GM21717 (cell line): ENCODE measurements around the gene PEBP1.
"Not testable (repeated sequence)": the region's sequence is repeated elsewhere in the genome, so short reads cannot be mapped to it uniquely, and the experiment has no call there.

Experiments used
- ATAC-seq: cut with Tn5 transposase; IDR thresholded peaks from one replicate; pipeline ENCODE4 v1.9.1; 2021; ENCODE audit warnings: mild to moderate bottlenecking, moderate library complexity; ENCODE audit not compliant: unreplicated experiment

The PEBP1 gene

DNA sequence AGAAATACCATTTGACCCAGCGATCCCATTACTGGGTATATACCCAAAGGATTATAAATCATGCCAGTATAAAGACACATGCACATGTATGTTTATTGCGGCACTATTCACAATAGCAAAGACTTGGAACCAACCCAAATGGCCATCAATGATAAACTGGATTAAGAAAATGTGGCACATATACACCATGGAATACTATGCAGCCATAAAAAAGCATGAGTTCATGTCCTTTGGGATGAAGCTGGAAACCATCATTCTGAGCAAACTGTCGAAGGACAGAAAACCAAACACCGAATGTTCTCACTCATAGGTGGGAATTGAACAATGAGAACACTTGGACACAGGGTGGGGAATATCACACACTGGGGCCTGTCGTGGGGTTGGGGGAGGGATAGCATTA is 6.5 kb upstream of the PEBP1 start:
- not testable (repeated sequence) for ATAC-seq

DNA sequence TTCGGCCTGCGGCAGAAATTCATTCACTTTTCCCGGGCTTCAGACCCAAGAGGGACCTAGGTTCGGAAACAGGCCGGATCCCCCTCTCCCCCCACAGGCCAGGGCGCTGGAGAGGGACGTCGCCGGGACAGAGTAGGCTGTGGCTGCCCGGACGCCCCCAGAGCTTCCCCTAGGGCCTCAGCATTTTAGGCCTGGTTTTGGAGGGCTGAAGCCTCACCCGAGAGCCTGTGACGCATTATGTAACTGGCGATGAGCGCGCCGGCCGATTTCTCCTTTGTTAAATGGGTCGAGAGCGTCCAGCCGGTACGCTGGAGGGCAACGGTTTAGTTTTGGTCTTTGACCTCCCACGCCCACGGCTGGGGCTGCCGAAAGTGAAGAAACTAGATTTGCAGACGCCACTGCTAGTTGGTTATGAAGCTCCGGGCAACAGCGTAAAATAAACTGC is 657 bp downstream of the PEBP1 start:
- peak; percentile 33 for ATAC-seq

DNA sequence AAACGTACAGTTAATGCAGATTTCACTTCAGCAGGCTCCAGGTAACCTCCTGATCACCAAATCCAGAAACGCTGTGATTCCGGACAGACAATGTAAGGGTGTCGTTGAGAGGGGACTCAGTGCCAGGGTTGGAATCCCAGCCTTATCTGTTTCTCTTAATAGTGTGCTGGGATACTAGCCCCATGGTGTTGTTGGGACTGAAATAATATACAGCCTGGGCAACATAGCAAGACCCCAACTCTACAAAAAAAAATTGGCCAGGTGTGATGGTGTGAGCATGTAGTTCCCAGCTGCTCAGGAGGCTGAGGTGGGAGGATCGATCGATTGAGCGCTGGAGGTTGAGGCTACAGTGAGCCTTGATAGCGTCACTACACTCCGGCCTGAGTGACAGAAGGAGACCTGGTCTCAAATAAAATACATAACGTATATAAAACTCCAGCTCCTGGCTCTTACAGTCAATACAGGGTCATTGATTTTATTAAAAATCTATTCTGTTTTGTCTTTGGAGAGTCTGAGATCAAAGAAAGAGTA is 1.3 kb downstream of the PEBP1 start:
- ATAC-seq = no peak

DNA sequence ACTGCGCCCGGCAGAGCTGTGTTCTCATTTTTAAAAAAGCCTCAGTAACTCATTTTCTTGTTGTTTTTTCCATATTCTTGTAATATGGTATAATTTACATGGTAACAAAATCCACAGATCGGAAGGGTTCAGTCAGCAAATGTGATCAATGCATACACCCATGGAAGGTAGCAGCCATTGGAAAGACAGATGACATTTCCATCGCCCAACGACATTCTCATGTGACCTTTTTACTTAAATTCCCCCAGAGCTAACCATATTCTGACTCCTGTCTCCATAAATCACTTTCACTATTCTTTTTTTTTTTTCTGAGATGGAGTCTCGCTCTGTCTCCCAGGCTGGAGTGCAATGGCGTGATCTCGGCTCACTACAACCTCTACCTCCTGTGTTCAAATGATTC is 4.9 kb downstream of the PEBP1 start:
- ATAC-seq = no peak

DNA sequence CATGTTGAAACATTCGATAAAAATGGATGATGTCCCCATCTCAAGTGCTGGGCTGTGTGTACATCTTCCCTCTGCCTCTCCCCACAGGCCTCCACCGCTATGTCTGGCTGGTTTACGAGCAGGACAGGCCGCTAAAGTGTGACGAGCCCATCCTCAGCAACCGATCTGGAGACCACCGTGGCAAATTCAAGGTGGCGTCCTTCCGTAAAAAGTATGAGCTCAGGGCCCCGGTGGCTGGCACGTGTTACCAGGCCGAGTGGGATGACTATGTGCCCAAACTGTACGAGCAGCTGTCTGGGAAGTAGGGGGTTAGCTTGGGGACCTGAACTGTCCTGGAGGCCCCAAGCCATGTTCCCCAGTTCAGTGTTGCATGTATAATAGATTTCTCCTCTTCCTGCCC is 8.6 kb downstream of the PEBP1 start:
- no peak for ATAC-seq

DNA sequence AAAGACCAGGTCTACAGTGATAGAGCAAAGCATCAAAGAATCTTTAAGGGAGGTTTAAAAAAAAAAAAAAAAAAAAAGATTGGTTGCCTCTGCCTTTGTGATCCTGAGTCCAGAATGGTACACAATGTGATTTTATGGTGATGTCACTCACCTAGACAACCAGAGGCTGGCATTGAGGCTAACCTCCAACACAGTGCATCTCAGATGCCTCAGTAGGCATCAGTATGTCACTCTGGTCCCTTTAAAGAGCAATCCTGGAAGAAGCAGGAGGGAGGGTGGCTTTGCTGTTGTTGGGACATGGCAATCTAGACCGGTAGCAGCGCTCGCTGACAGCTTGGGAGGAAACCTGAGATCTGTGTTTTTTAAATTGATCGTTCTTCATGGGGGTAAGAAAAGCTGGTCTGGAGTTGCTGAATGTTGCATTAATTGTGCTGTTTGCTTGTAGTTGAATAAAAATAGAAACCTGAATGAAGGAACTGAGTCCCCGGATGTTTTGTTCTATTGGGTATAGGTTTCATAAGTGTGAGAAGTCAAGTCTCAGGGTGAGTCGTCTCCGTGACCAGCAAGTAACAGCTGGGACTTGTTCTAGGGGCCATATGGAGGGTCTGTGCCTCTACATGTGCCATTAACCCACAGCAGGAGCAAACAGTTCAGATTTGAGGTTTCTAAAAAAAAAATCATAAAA is 9.3 kb downstream of the PEBP1 start:
- ATAC-seq = peak; percentile 57

DNA sequence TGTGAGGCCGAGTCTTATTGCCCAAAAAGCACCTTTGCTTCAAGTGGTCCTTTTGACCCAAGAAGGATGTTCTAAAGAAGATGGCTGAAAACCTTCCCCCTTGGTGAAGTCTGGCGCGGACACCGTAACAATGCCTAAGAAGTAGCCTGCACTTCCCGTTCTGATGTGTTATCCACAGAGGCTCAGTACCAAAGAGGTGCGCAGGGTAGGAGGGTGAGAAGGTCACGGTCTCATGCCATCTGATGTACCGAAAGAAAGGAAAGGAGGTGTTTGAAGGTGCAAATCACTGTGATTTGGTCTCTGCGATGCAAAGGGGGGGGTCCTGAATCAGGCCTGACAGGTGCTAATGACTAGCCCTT is 9.9 kb downstream of the PEBP1 start:
- ATAC-seq = no peak

DNA sequence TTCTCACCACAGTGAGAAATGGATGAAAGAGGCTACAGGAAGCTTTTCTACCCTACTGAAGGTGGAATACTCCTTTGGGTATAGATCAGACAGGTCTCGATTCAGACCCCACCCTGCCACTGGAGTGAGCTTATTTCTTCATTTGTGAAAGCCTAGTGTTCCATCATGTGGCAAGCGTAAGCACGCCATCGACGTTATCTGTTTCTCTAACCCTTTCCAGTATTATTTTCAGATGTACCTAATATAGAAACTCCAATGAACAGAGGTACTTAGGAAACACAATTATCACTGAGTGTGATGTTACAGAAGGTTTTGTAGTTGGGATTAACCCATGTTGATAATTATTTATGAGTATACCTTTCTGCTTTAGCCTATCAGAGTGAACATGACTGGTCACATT is 12.4 kb downstream of the PEBP1 start:
- no peak for ATAC-seq

DNA sequence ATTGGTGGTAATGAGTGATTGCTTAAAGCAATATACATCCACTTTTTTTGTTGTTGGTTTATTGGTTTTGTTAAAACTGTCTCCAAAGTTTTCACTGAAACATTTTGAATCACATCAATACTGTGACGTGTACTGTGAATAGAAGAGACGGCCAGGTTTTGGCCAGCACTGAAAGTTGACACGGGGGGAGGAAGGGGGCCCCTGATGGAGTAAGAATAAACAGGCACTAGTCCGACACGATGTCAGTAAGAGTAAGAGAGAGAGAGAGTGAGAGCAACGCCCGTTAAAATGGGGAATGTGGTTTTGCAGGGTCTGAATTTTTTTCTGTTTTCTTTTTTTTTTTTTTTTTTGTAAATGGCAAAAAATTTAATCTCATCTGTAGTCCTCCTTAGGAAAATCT is 14.7 kb downstream of the PEBP1 start:
- no peak for ATAC-seq

DNA sequence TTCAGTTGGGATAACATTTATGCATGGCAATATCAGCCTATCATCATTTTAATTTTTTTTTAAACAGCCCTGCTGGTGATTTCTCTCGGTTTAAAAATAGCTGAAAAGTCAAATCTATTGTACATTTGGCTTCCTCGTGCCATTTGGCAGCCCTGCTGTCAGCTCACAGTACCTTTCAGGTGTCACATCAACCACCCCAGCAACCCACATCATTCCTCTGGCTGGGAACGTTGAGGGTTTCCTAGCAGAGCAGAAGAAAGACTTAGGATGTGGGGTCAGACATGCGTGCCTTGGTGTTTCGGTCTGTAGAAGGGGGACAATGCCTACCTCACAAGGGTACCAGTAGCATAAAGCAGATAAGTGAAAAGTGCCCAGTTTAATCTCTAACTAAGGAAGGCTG is 15.8 kb downstream of the PEBP1 start:
- no peak for ATAC-seq

DNA sequence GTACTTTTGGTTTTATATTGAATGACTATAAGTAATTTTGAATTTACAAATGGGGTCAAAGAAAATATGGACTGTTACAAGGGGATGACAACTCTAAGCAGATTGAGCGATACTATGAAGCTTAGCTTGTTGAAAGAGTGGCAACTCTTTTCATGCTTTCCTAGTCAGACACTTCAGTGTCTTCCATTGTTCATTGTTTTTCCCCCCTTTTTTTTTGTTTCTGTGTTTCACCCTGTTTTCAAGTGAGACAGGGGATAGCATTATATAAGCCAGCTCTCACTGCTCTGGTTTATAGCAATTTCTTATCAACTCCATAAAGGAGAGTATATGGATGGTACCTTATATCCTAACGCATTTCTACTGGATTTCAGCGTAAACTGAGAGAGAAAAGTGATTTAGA is 24.6 kb downstream of the PEBP1 start:
- ATAC-seq = no peak

DNA sequence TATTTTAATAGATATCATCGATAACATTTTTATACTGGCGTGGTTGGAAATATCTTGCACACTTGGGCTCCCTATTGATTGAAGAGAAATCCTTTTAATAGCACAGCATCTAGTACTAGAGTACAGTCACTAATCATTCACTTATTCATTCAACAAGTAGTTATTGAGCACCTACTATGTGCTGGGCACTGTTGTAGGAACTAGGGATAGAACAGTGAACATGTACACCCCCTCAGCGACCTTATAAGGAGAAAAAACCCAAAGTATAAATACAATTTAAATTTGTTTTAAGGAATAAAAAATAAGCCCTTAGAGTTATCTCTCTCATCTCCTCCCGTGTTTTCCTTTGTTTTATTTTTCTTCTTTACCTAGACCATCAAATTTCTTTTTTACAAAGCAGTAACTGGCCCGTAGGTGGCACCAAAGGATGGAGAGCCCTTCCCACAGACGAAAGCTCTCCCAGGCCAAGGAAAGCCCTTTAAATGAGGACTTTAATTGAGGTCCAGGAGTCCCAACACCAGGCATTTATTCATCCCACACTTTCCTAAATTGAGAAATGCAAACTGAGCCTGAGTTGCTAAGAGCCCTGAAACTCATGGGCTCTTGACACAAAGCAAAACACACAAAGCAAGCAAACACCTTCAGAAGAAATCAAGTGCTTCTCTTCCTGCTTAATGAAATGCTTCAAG is 29.0 kb downstream of the PEBP1 start:
- no peak for ATAC-seq

DNA sequence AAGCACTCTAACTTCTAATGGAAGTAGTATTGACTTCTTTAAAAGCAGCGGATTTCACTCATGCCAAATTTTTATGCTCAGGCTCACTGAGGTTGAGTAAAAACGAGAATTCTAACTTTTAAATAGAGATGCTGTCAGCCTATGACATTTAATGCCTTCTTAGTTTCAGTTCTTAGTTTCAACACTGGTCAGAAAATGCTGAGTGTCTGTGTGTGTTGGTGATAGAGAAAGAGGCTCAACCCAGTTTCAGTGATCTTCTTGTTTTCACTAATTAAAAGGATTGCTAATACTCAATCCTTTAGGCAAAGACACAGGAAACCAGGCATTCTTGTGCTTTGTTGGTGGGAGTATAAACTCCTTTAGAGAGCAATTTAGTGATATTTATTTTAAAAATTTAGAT is 31.0 kb downstream of the PEBP1 start:
- ATAC-seq = peak; percentile 98

DNA sequence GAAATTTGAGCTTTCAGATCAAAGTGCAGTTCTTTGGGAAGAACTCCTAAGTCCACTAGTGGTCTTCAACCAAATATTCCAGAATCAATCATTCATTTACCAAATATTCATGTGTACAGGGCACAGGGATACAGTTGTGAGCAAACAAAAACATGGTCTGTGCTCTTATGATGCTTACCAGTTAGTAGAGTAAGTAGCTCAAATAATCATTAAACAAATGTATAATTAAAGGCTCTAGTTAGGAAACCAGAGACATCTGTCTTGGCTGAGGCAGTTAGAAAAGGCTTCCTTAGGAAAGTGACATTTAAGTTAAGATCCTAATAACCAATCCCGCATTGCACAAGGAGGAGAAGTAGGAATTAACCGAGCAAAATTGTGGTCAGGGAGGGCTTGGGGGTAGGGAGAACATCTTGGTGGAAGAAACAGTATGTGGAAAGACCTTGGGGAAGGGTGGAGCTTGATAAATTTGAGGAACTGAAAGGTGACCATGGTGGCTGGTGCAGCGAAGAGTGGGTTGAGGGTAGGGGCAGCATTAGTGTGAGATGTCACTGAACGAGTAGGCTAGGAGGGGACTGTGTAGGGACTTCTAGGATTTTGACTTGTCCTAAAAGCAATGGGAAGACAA is 40.0 kb downstream of the PEBP1 start:
- peak; percentile 94 for ATAC-seq

DNA sequence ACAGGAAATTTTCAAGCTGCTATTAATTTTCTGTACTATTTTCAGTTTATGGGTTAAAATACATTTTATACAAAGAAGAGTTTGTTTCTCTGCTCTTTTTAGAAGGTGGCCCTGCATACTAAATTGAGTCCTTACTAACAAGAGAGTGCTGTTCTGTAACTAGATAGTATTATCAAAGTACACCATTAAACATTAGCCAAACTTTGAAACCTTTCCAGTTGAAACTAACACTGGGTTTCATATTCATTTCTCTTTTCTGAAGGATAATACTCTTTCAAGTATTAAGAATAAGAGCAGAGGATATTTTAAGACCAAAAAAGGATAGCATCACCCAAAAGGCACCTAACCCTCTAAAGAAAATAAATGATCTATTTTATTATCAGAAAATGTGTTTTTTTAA is 47.2 kb downstream of the PEBP1 start:
- ATAC-seq = no peak

DNA sequence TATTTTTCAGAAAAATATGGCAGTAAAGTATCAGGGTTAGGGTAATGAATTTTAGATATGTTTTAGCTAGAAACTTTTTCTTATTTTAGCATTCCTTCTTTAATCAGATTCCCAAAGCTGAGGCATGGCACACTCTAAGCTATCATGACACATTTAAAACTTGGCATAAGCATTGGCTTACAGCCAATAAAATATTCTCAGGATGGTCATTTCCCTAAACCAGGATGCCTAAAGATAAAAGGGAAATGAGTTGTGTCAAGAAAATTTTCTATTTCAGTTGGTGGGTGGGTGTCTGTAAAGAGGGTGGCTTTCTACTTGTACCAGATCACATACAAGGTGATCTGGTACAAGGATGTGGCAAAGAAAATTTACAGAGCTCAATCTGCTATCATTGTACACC is 47.8 kb downstream of the PEBP1 start:
- no peak for ATAC-seq

DNA sequence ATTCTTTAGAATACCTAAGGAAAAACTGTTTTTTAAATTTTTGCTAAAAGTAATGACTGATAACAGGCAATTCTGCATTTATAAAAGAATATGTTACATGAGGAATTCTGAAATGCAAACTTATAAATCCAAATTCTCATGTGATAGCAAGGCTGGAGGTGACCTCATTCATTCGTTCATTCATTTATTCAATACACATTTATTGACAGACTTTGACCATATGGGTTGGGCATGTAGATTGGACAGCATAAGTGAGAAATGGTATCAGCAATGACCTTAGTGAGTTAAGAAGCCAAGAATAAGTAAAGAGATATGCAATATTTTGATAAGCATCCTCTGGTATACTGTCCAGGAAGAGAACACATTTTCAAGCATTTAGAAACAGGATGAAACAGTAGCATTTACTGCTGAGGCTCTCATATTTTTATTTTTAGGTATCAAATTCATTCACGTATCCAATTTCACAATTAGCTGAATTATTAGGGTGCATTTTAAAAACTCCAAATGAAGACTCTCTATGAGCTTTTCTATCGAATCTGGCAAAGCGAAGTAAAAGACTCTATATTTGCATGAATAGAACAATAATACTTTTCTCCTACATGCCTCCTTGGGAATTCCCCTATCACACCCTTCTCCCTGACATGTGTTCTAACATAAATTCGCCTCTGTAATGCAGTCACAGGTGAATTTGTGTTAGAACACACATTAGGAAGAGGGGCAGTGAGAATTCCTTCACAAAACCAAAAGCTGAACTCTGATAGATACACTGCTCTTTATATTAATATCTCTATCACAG is 49.9 kb downstream of the PEBP1 start:
- no peak for ATAC-seq

DNA sequence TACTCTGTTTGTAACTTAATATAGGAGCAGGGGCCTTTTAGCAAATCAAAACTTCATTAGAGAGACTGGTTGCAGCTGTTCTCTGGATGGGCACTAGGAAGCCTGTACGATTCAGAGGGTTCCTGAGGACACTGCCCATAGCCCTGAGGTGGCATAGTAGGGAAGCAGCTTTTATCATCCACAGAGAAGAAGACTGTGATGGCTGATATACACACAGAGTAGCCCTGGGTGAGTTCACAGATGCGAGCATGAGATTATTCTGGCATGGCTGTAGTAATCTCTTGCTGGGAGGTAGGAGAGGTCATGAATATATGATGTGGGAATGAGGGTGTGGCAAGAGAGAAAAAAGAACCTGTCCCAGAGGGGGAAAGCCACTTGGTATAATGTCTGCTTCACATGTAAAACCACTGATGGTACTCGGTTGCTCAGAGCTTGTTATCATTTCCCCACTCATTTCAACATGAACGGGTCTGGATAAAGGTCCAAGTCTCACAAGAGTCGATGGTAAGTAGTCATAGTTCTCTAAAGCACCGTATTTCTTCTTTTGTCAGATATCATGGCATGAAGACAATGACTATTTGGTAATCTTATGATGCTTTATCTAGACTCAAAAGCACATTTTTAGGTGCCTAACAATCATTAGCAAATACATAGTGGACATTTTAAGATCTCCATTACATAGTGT is 52.0 kb downstream of the PEBP1 start:
- no peak for ATAC-seq

DNA sequence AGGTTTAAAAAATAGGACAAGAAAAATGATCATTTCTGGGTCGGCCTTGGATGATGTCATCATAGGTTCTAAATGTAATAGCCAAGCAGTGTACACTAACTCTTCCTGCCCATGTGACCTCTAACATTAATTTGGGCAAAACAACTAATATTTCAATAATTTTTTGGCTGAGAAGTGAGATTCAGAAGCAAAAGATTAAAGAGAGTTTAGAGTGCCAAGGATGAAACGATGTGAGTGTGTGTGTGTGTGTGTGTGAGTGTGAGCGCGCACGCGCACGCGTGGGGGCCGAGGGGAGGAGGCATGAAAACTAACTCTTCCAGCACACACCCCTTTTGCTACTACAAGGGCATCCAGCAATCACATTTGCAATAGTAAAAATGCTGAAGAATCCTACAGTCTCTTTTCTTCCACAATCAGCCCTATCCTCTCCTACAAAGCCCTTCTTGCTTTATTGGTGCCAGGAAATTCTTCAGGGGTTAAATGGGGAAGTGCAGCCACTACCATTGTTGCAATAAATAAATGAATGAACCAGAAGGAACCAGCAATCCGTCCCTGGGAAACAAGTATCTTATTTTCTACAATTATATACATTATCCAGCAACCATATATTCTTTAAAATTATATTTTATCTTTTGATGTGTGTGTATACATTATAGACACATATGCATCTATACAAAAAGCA is 52.9 kb downstream of the PEBP1 start:
- no peak for ATAC-seq

DNA sequence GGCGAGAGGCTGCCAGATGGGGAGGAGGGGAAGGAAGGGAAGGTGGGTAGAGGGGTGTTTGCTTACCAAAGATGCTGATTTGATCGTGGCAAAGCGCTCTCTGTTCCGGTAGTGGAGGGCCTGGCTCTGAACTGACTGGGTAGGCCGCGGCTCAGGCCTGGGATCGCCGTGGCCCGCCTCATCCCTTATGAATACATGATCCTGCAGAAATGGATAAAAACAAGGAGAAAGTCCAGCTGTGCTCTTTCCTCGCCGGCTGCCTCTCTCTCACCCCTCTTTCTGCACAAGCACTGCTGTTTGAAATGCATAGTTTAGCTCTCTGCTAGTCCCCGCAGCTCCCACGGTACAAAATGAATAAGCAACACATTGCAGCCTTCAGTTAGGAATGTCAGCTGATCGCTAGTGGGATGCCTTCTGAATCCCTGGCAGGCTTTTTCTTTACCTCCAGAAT is 53.8 kb downstream of the PEBP1 start:
- ATAC-seq = no peak
